CD4-positive, alpha-beta T cell treated with Interleukin-2 at 100 ng/mL for 4 hours (primary cell): ENCODE measurements around the gene LRRC63.
A peak's percentile ranks its signal among the peaks of the same experiment; 100 is the strongest.
"Not testable (repeated sequence)": the region's sequence is repeated elsewhere in the genome, so short reads cannot be mapped to it uniquely, and the experiment has no call there.

Experiments used
- DNase-seq: peaks from one replicate; pipeline ENCODE4 v3.0.0-alpha.2; 2020; ENCODE audit warnings: low spot score

LRRC63 gene

DNA sequence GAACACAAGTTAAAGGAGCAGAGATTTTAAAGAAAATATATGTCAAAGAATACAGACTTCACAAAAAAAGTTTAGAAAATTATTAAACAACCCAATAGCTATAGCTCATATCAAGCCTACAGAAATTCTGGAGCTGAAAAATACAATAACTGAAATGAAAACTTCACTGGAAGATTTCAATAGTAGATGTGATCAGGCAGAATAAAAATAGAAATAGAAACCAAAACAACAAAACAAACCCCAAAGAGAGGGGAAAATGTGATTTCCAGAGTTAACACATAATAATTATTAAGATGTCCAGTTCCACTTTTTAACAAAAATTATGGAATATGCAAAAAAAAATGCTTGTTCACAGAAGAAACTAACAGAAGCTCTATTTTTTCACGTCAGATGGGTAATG, 23.6 kb downstream of the LRRC63 start:
- no peak for DNase-seq

GRCh38 chr13:46265292-46265691, 53.6 kb downstream of the LRRC63 start:
- DNase-seq: no peak

DNA sequence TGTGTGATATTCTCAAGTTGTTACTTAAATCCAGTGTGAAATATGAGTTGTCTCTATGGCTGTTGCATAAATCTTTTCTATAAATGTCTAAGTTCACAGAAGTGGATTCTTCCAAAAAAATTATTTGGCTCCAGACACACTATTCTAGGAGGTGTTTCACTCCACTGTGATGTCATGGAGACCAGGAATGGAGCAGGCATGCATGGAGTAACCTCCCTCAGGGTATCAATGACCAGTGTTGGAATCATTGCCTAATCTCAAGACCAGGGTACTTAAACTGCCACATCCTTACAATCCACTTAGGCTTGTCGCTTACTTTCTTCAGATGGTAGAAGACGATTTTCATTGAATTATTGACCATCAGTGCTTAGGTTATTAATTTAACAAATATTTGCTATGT, 55.4 kb downstream of the LRRC63 start:
- DNase-seq: no peak

DNA sequence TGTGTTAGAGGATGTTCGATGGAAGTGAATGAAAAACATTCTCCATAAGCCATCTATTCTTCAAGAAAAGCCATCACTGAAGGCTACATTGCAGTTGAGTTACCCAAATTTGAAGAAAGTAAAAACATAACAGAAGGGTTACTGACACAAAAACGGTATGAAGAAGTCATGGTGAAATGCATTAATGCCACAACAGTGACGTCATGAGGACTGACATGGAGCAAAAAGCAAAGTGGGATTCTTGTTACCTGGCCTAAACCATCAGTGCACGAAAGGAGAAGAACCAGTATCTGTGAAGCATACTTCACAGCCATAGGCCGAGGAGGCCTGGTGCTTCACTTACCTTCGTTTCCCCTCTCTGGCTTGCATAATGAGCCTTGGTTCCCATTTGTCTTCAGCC, 58.7 kb downstream of the LRRC63 start:
- DNase-seq: no peak

- DNase-seq: no peak
These were observed 62.5 kb downstream of the LRRC63 start for GRCh38 chr13:46274094-46274698.

DNA sequence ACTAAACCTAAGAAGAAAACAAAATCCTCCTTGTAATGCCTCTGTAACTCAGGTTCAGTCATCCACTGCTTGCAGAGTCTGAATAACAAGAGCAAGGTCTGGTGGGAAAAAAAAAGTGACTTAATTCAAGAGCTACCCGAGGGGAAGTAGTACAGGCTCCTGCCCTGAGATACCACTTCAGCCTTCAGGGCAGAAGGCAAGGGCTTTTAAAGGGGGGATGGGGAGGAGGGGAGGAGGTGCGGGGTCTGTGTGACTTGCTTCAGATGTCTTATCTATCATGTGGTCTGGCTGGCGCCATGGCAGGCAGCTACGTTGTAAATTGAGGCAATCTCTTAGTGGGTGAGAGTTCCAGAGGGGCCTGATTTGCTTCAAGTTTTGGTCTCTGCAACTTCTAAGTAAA, 66.7 kb downstream of the LRRC63 start:
- DNase-seq: no peak

- no peak for DNase-seq
These were observed 70.1 kb downstream of the LRRC63 start for GRCh38 chr13:46281779-46282178.

DNA sequence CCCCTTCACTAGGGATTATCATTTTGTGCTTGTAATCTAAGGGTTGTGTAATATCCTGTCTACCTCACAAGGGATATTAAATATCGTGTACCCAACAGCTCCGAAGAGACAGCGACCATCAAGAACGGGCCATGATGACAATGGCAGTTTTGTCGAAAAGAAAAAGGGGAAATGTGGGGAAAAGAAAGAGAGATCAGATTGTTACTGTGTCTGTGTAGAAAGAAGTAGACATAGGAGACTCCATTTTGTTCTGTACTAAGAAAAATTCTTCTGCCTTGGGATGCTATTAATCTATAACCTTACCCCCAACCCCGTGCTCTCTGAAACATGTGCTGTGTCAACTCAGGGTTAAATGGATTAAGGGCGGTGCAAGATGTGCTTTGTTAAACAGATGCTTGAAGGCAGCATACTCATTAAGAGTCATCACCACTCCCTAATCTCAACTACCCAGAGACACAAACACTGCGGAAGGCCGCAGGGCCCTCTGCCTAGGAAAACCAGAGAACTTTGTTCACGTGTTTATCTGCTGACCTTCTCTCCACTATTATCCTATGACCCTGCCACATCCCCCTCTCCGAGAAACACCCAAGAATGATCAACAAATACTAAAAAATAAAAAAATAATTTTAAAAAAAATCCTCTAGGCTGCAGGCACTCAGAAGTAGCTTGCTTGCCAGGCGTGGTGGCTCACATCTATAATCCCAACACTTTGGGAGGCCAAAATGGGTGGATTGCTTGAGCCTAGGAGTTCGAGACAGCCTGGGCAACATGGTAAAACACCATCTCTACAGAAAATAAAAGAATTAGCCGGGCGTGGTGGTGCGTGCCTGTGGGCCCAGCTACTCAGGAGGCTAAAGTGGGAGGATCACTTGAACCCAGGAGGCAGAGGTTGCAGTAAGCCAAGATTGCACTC, 72.4 kb downstream of the LRRC63 start:
- not testable (repeated sequence) for DNase-seq

- DNase-seq: no peak
These were observed 75.2 kb downstream of the LRRC63 start for GRCh38 chr13:46286972-46287371.

GRCh38 chr13:46288570-46289259, 77.0 kb downstream of the LRRC63 start:
- DNase-seq: peak; percentile 78

DNA sequence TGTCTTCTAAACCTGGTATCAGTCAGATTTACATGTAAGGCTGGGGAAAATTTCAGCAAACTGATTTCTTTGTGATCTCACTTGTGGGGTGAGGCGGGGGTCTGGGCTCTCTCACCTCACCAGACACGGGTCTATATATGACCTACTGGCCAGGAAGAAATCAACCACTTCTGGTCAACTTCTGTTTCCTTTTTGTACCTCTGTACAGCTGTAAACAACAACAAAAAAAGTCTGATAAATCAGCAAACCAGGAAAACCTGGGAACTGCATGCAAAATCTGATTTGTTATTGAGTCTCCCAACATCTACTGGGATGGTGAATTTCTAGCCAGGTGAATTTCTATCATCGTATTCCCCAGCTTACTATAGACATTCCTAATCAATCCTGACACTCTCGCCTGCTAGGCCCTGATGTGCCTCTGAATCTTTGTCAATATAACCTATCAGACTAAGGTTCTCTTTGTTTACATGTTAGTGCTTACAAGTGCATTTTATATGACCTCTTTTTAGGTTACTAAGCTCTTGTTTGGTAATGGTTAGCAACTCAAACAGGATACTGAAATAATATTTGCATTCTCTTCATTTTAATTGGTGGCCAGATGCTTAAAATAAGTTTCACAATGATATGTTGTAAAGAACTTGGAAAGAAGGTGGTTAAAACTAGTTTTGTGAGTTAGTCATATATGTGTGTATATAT, 77.7 kb downstream of the LRRC63 start:
- DNase-seq: no peak

- DNase-seq: no peak
These were observed 78.7 kb downstream of the LRRC63 start for GRCh38 chr13:46290434-46290833.

GRCh38 chr13:46293436-46293835, 81.7 kb downstream of the LRRC63 start:
- DNase-seq: no peak

- DNase-seq: peak; percentile 70
These were observed 83.9 kb downstream of the LRRC63 start for GRCh38 chr13:46295491-46296114.

GRCh38 chr13:46296115-46296822, 84.5 kb downstream of the LRRC63 start:
- DNase-seq: peak; percentile 41

- DNase-seq: no peak
These were observed 85.2 kb downstream of the LRRC63 start for GRCh38 chr13:46296921-46297320.

DNA sequence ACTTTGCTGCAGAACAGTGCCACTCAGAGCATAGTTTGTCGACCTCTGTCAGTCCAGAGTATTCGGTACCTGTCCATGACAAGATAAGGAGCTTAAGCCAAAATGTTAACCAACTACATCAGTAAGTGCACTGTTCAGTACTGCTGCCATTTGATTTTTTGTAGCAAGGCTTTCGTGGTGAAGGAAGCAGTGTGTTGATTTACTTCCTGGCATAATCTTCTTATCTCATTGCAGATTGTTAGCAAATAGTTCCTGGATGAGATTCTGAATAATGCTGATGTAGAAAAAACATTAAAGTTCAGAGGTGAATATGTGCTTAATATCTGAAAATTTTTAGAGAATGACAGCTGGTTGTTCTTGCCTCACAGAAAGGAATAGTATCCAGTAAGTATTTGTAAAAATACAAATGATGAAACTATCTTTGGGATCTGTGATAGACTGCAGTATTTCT, 85.7 kb downstream of the LRRC63 start:
- DNase-seq: no peak

DNA sequence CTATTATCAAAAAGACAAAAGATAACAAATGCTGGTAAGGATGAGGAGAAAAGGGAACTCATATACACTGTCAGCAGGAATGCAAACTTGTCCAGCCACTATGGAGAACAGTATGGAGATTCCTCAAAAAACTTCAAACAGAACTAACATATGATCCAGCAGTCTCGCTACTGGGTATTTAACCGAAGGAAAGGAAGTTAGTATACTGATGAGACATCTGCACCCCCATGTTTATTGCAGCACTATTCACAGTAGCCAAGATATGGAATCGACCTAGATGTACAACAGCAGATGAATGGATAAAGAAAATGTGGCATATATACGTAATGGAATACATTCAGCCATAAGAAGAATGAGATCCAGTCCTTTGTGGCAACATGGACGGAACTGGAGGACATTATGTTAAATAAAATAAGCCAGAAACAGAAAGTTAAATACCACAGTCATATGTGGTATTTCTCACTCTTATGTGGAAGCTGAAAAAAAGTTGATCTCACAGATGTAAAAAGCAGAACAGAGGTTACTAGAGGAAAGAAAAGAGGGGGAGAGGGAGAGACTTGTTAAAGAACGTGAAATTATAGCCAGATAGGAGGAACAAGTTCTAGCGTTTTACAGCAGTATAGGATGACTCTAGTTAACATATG, 92.1 kb downstream of the LRRC63 start:
- DNase-seq: no peak

DNA sequence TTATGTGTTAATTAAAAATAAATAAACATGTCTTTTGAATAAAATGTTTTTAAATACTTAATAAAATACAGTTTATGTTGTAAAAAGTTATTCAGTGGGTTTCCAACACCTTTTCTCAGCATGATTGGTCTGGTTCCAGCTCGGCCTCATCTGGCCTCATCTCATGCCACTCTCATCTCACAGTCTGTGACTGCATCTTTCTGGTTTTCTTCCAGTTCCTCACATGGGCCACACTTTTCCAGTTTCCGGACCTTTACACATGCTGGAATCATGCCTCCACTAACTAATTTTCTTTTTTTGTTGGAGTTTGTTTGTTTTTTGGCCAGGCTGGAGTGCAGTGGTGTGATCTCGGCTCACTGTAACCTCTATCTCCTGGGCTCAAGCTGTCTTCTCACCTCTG, 92.8 kb downstream of the LRRC63 start:
- no peak for DNase-seq

- no peak for DNase-seq
These were observed 95.8 kb downstream of the LRRC63 start for GRCh38 chr13:46307554-46307953.

DNA sequence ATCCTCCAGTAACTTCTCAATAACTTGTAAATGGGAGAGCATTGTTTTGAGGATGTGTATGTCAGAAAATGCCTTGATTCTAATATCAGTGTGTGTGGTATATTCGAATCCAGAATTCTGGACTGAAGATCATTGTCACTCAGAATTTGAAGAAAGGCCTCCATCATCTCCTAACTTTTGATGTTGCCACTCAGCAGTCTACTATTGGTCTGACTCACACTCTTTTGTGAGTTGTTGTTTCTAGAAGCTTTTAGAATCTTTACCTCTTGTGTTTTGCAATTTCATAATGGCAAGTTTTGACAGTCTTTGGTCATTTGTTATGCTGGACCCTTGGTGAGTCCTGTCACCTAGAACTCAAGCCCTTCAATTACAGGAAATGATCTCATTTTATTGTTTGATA, 98.3 kb downstream of the LRRC63 start:
- DNase-seq: no peak
